Body of pancreas (tissue), 4 donors: ENCODE results near the gene GTPBP3.

Experiments
- CTCF ChIP-seq, 7 experiments: fragments of 450-650 bp in 4 of 7; fragments of 200-600 bp in 3 of 7; sonication (generic) in 3 of 7; IDR thresholded peaks; one replicate each; pipeline ENCODE4 v1.5.1; 2016 to 2019; ENCODE audit warnings: antibody characterized with exemption in 7 of 7
- POLR2A ChIP-seq, 3 donors: fragments of 450-650 bp; IDR thresholded peaks; one replicate each; pipeline ENCODE4 v1.6.1; 2016; ENCODE audit warnings: antibody characterized with exemption in 3 of 3, mild to moderate bottlenecking in 2 of 3

GRCh38 chr19:17340302-17340870 is 3.0 kb downstream of the GTPBP3 start:
- TF ChIP-seq CTCF (IDR thresholded peaks at IDR 0.05) (no peak), POLR2A (IDR thresholded peaks at IDR 0.05) (no peak)
